Measurements from ENCODE around the gene MAGEB6.
"Not testable (repeated sequence)": the region's sequence is repeated elsewhere in the genome, so short reads cannot be mapped to it uniquely, and the experiment has no call there.

Gene MAGEB6, protein sequence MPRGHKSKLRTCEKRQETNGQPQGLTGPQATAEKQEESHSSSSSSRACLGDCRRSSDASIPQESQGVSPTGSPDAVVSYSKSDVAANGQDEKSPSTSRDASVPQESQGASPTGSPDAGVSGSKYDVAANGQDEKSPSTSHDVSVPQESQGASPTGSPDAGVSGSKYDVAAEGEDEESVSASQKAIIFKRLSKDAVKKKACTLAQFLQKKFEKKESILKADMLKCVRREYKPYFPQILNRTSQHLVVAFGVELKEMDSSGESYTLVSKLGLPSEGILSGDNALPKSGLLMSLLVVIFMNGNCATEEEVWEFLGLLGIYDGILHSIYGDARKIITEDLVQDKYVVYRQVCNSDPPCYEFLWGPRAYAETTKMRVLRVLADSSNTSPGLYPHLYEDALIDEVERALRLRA

DNA sequence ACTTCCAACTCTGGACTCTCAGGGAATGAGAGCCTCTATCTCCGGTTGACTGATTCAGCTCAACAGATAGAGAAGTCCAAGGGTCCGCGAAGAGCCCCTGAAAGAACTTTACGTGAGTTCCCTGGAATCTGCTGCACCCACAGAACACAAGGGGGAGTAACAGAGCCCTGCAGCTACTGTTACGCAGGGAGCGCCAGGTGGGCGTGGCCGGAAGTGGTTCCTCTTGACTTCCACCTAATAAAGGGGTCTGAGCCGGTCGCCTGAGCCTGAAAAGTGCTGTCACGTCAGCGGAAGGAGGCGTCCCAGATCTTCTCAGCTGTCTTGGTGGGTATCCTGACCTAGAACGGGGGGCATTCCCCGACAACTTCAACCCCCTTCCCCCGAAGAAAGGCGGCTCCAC, at the start of gene MAGEB6:
Gene MAGEB6 (plus strand): TSS at position 237 of the 400 bp plus-strand sequence. CDS start 1,407 bp downstream, outside the sequence.
- no peak for DNase-seq (ENCODE audit: low read depth, low spot score)

DNA sequence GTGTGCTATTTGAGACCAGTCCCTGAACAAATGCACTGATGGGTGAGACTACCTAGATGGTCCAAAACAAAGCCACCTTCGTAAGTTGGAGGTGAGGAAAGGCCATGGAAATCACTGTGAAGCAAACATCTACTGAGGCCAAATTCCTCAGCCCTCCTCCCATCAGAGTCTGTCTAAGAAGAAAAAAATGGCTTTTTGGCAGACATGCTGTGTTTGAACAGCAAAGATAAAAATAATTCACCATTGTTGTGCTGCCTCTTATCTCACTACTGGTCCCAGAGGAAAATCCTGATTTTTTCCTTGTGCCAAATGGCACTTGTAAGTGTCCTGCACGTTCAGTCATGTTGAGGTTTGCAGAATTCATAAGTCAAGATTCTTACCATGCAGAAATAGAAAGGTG, 46.2 kb upstream of the MAGEB6 start:
- DNase-seq (ENCODE audit: low read depth, low spot score), result no peak

DNA sequence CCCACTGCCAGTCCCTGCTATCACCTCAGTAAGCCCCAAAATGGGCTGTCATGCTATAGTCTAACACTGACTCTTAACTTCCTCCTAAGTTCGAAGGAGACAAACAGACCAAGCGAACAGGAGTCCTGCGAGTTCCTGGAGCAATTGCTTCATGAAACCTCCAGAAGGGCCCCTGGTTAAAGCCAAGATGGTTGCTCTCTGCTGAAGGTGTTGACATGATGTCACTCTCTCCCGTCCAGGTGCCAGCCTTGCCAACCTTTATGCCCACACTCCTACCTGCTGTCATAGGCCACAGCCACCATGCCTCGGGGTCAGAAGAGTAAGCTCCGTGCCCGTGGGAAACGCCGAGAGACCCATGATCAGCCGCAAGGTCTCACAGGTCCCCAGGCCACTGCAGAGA, 31.9 kb upstream of the MAGEB6 start, which contains the start of gene MAGEB6B:
Gene MAGEB6B (plus strand): TSS at position 301 of the 400 bp plus-strand sequence. CDS start 0 bp downstream, at position 301.
- no peak for DNase-seq (ENCODE audit: low read depth, low spot score)

DNA sequence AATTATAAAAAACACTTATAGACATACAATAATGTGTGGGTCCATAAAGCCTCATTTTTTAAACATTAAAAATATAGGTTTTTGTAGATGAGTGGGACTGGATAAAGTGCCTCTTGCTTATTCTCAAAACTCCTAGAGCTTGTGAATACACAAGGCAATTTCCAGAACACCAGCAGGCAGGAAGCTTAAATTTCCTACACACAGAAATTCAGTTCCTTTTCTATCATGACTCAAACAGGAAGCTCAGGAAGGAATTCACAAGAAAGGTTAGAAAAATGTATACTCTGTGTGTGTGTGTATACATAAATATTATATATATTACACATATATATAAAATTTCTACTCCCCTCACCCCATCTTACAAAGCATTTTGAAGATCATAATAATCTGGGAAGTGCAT, 11.3 kb downstream of the MAGEB6 start:
- no peak for DNase-seq (ENCODE audit: low read depth, low spot score)

DNA sequence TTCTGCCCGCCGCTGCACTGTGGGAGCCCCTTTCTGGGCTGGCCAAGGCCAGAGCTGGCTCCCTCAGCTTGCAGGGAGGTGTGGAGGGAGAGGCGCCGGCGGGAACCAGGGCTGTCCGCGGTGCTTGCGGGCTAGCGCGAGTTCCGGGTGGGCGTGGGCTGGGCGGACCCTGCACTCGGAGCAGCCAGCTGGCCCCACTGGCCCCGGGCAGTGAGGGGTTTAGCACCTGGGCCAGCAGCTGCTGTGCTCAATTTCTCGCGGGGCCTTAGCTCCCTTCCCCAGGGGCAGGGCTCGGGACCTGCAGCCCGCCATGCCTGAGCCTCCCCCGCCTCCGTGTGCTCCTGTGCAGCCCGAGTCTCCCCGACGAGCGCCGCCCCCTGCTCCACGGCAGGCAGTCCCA, 12.5 kb downstream of the MAGEB6 start:
- DNase-seq (ENCODE audit: low read depth, low spot score), result not testable (repeated sequence)

DNA sequence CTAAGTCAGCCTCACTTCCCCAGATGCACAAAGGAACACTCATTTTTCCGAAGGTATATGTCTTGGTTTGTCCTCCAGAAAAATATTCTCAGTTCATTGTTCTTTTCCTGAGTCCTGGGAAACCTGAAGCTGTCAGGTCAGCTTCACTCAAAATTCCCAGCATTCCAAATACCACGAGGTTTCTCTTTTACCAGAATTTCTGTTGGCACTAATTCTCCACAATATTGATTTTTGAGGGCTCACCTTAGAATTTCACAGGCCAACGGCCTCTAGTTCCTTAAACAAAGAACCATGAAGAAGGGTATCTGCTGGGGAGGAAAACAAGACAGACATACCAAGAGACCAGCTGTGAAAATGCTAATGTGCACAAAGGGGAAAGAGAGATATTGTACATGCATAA, 15.8 kb downstream of the MAGEB6 start:
- no peak for DNase-seq (ENCODE audit: low read depth, low spot score)

DNA sequence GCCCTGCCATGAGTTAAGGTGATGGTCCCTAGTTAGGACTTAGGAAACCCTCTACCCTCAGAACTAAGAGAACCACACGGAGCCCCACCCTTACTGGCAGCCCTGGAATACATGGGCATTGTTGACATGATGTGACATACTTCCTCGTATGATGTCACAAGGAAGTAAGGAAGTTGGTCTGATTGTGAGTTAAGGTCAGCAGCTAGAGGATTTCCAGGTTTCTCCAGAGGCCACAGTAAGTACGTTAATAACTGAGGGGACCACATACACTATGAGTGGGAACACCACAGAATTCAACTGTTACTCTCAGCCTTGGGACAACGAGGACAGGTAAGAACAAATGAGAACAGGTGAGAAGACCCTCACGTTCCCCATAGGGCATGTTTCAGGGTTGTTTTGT, 23.6 kb downstream of the MAGEB6 start, which contains the start of gene MAGEB5:
Gene MAGEB5 (plus strand): TSS at position 301 of the 400 bp plus-strand sequence. CDS start 1,133 bp downstream, outside the sequence.
- no peak for DNase-seq (ENCODE audit: low read depth, low spot score)

DNA sequence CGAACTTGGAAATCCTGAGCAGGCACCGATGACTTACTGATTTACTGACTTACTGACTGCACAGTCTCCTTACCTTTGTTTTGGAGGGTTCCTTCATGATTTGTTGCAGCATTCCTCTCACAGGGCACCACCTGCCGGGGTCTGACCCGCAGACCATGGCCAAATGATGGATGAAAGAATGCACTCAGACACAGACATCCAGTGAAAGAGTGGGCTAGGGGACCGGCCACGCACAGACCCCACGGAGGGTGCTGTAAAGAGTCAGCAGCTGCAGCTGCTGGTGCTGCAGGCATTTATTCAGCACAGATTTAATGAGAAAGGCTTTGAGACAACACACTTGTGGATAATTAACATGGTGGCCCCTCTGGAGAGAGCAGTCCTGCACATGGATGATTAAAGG, 27.1 kb downstream of the MAGEB6 start:
- no peak for DNase-seq (ENCODE audit: low read depth, low spot score)

DNA sequence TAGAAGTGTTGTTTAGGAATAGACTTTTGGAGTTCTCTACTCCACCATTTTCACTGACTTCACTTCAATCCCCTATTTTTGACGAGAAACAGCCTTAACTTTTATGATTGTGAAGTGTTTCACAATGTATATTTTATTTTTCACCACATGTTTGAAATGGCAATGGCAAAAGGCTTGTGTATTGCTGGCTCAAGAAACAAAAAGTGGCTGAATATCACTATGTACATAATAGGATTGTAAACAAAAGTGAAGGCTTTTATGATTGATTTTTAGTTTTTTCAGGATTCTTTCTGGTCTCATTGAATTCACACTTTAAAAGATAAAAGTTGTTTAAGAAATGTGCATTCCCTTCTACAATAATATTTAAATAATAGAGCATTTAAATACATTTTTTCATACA, 41.9 kb downstream of the MAGEB6 start:
- no peak for DNase-seq (ENCODE audit: low read depth, low spot score)

Measured in iPS DF 19.7 (cell line).